CD4-positive, alpha-beta T cell treated with Interleukin-2 at 100 ng/mL for 4 hours (primary cell): ENCODE data around the gene SEC63.
"Not testable (repeated sequence)": the region's sequence is repeated elsewhere in the genome, so short reads cannot be mapped to it uniquely, and the experiment has no call there.

ENCODE experiments used
- DNase-seq: peaks from one replicate; pipeline ENCODE4 v3.0.0-alpha.2; 2020; ENCODE audit warnings: low spot score

Gene SEC63

GRCh38 chr6:107931894-107932293 is 26.1 kb downstream of the SEC63 start:
- DNase-seq = no peak

GRCh38 chr6:107928984-107929383 is 29.0 kb downstream of the SEC63 start:
- no peak for DNase-seq

- not testable (repeated sequence) for DNase-seq
These were observed 31.1 kb downstream of the SEC63 start for GRCh38 chr6:107926697-107927544.

GRCh38 chr6:107917451-107918375 is 40.3 kb downstream of the SEC63 start:
- no peak for DNase-seq

GRCh38 chr6:107916961-107917360 is 41.0 kb downstream of the SEC63 start:
- not testable (repeated sequence) for DNase-seq

- DNase-seq = no peak
These were observed 46.3 kb downstream of the SEC63 start for GRCh38 chr6:107911692-107912091.

- DNase-seq = no peak
These were observed 63.1 kb downstream of the SEC63 start for GRCh38 chr6:107894809-107895396.

- DNase-seq = not testable (repeated sequence)
These were observed 67.6 kb downstream of the SEC63 start for GRCh38 chr6:107890431-107890830.

- not testable (repeated sequence) for DNase-seq
These were observed 72.1 kb downstream of the SEC63 start for GRCh38 chr6:107885950-107886349.

GRCh38 chr6:107879941-107880340 is 78.1 kb downstream of the SEC63 start:
- no peak for DNase-seq

GRCh38 chr6:107877968-107878367 is 80.0 kb downstream of the SEC63 start:
- no peak for DNase-seq

GRCh38 chr6:107871976-107872375 is 86.0 kb downstream of the SEC63 start:
- DNase-seq = no peak

GRCh38 chr6:107871512-107871911 is 86.5 kb downstream of the SEC63 start:
- not testable (repeated sequence) for DNase-seq

GRCh38 chr6:107871016-107871415 is 87.0 kb downstream of the SEC63 start:
- DNase-seq = no peak

- DNase-seq = no peak
These were observed 87.6 kb downstream of the SEC63 start for GRCh38 chr6:107870381-107870780.

- no peak for DNase-seq
These were observed 88.1 kb downstream of the SEC63 start for GRCh38 chr6:107869871-107870270.

- DNase-seq = no peak
These were observed 89.0 kb downstream of the SEC63 start for GRCh38 chr6:107868867-107869611.

GRCh38 chr6:107867302-107867615 is 90.7 kb downstream of the SEC63 start:
- DNase-seq = no peak

- DNase-seq = peak; percentile 69
These were observed 91.3 kb downstream of the SEC63 start for GRCh38 chr6:107866606-107867301.

GRCh38 chr6:107864226-107865127 is 93.5 kb downstream of the SEC63 start:
- no peak for DNase-seq
